GM12801 (cell line): Measurements from ENCODE around the gene TBC1D16.

Experiments
- CTCF ChIP-seq: IDR thresholded peaks from one replicate; pipeline ENCODE4 v1.5.1; 2011; ENCODE audit warnings: control low read depth; ENCODE audit not compliant: insufficient read length; ENCODE audit errors: extremely low read depth

TBC1D16 gene

GRCh38 chr17:80034791-80035686 is 633 bp downstream of the TBC1D16 start:
- TF ChIP-seq CTCF, result no peak

GRCh38 chr17:80033840-80034239 is 1.8 kb downstream of the TBC1D16 start:
- TF ChIP-seq CTCF, result no peak

- no peak for TF ChIP-seq CTCF
Observed at GRCh38 chr17:80032614-80033171, 3.0 kb downstream of the TBC1D16 start.

- TF ChIP-seq CTCF, result no peak
Observed at GRCh38 chr17:80031691-80032430, 3.8 kb downstream of the TBC1D16 start.

- no peak for TF ChIP-seq CTCF
Observed at GRCh38 chr17:80030730-80031410, 4.8 kb downstream of the TBC1D16 start.

- TF ChIP-seq CTCF, result no peak
Observed at GRCh38 chr17:80029258-80029974, 6.3 kb downstream of the TBC1D16 start.
